CD4-positive, alpha-beta T cell treated with Interleukin-4 for 4 hours (primary cell): ENCODE measurements around the gene DCHS2.

Experiments
- DNase-seq: peaks from one replicate; pipeline ENCODE4 v3.0.0-alpha.2; 2020

DCHS2 gene

DNA sequence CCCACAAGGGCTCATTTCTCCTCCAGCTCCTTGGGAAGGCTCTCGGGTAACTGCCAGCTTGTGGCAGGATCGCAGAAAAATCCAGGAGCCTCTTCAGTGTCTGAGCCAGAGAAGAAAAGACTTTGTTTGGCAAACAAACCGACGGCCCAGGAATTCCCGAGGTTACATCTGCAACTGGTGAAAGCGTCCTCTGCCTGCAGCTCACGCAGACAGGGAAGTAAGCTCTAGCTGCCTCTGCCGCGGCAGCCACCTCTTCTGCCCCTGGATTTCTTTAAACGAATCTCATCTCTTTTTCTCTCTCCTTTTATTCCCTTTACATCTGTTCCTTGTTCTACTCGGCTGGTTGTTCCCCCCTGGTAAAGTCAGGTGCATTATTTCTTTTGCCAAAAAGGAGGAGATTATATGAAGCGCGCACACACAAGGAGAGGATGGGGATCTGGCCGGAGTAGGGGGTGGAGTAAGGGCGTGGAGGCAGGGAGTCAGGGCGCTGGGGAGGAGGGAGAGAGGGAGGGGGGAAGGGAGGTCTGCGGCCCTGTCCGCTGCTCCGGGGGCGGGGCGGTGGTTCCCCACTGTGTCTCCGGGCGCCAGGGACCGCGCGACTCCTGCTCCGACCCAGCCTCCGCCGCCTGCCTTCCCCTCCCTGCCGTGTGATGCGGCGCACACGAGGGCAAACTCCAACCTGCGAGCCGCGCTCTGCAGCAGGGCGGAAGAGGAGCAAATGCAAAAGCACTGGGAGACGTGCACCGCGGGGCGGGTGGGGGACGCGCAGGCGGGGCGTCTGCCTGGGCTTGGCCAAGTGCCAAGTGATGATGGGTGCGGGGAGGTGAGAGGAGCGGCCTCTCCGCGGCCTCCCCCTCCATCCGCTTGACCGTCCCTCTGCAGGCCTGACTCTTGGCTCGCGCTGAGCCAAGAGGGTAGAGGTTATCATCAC lies at the start of gene DCHS2:
Gene DCHS2, minus strand, starts transcription at position 459 of the 931 bp plus-strand sequence. Its CDS starts 444 bp downstream, at position 15.
- DNase-seq: no peak

DNA sequence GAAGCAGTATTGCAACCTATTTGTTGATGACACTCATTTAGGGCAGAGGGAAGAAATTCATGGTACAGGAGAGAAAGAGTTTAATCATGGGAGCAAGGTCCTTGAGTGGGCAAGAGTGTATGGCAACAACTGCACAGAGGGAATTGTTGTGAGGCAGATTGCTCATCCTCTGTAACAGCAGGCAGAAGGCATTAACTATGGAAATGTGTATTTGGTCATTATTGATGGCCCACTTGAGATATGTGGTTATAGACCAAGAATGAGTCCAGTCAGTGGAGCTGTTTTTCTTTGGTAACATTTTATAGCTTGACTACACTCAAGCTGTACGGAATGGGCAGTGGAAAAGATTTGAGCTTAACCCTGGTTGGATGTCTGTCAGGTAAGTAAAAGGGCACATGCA lies 42.7 kb upstream of the DCHS2 start:
- no peak for DNase-seq

DNA sequence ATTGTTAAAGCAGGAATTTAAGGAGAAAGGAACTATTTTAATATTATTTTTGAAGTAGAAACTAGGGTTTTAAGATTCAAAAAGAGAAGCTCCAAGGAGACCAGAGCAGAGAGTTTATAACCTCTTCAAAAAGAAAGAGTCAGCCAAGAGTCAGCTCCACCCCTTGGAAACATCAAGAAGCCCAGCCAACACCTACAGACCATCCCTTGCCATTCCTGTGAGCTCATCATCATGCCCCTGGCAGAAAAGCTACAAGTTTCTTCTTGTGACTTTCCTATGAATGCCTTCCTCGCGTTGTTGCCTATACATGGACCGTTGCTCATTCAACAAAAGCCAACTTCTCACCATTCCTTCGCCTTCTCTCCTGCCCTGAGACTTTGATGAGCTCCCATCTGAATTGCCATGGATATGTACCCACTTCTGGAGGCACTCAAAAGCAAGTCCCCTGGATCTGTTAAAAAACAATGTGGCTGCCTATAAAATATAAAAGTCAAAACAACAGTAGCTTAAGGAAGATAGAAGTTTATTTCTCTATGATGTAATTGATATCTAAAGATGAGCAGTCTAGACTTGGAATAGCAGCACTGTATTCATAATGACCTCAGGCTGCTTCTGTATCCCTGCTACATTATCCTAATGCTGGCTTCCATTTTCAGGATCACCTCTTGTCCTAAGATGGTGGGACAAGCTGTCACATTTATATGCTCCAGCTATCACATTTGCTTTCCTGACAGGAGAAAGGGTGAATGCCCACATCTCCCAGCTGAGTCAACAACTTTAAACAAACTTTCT lies 38.3 kb upstream of the DCHS2 start:
- no peak for DNase-seq

- no peak for DNase-seq
These were observed 37.3 kb upstream of the DCHS2 start for GRCh38 chr4:154528869-154529268.

GRCh38 chr4:154527308-154527707 lies 35.7 kb upstream of the DCHS2 start:
- no peak for DNase-seq

GRCh38 chr4:154526151-154526550 lies 34.6 kb upstream of the DCHS2 start:
- no peak for DNase-seq

- DNase-seq: no peak
These were observed 30.0 kb upstream of the DCHS2 start for GRCh38 chr4:154521607-154522006.

- DNase-seq: no peak
These were observed 27.6 kb upstream of the DCHS2 start for GRCh38 chr4:154519214-154519613.

- no peak for DNase-seq
These were observed 26.0 kb upstream of the DCHS2 start for GRCh38 chr4:154517591-154517990.

DNA sequence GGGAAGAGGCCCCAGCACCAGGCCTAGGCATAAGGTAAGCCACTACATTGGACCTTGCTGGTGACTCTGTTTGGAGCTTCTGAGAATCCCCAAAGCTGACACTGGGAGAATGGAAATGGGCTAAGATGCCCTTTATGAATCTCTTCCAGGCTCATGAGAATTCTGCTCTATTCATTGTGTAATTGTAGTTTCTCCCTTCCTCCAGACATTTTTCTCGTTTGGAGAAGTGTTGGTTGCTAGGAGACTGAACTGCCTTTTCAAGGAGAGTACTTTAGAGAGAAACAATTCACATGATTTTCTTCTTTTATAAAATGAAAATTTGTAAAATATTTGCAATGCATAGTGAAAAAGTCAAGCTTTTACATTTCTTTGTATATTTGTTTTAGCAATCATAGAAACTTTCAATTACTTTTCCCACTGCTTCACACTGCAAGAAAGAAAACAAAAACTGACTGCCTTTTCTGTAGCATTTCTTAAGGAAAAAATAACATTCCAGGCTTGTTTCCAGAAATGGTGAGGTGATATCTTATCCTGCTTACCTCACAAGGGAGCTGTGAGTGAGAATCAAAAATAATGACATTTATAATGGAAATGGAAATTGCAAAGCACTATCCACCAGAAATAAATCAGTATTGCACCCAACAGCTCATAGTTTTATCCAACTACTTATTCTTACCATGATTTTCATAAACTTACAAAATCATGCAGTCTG lies 24.9 kb upstream of the DCHS2 start:
- no peak for DNase-seq

GRCh38 chr4:154511981-154512380 lies 20.4 kb upstream of the DCHS2 start:
- no peak for DNase-seq

DNA sequence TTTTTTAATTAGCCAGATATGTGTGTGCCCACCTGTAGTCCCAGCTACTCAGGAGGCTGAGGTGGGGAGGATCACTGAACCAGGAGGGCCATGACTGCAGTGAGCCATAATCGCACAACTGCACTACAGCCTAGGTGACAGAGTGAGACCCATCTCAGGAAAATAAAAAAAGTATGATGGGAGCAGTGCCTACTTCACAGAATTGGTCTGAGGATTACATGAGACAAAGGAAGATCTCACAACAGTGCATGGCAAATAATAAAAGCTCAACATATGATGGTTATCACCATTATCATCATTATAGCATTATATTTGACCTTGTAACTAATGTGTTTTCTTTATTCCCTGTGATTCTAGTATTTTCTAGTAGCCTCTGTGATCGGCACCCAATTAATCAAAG lies 19.9 kb upstream of the DCHS2 start:
- DNase-seq: no peak

- DNase-seq: no peak
These were observed 15.6 kb upstream of the DCHS2 start for GRCh38 chr4:154507156-154507555.

DNA sequence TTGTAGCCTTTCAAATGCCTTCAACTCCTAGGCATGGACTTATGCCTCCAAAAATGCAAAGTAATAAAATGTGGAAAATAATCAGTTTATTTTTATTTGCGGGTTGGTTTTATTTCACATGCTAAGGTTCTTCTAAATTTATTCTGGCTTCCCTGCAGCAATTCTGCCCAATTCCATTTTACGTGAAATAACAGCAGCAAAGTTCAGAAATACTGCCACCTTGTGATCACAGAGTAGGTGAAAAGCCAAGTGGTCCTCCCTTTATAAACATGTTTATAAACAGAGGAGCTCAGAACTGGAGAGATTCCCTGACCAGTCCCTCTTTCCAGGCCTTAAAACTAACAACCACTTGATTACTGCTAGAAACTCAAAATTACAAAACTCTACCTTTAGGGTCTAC lies 14.7 kb upstream of the DCHS2 start:
- DNase-seq: no peak

DNA sequence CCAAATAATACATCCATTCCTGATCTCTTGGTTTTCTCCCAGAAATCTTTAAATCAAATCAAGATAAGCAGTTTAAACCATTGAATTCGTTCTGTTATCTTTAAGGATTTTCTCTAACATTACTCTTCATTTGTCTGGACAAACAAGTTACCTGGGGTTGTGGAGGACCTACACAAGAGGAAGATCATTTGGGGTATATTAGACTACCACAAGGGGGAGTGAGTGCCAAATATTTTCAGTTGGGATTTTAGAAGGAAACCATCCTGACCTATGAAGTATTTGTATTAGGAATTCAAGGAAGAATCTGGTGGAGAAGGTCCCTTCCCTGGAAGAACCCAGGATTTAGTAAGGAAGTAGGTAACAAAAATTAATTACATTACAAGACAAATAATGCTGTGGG lies 12.0 kb upstream of the DCHS2 start:
- DNase-seq: no peak

DNA sequence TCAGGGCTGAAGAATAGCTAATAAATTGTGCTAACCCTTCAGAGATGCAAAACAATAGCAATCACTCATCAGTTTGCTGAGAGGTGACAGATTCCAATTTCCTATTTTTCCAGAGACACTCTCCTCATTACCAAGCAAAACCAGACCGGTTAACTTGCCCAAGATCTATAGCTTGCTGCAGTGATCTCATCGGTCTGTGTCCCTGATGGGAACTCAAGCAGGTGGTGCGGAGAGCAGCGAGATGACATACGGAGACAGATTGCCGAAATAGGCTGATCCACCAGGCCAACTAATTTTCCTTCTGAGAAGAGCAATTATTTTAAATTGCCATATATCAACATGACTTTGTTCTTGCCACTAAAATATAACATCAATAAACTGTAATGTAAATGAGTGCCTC lies 10.5 kb upstream of the DCHS2 start:
- DNase-seq: no peak

GRCh38 chr4:154497889-154498288 lies 6.3 kb upstream of the DCHS2 start:
- no peak for DNase-seq

DNA sequence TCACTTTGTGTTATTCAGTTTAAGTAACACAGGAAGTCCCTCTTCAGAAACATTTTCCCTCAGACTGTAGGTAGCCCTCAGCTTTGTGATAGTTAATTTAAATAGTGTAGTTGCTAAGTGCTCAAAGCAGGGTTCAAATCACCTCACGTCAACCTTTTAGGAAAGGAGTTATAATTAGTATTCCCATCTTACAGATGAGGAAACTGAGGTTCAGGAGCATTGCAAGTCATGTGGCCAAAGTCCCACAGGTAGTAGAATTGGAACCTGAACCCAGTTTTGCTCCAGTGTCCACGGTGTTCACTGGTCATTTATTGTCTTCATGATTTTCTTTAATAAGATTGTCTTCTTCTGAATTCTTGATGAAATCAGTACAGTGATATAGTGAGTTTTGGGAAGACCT lies 4.3 kb upstream of the DCHS2 start:
- no peak for DNase-seq

- DNase-seq: no peak
These were observed 689 bp upstream of the DCHS2 start for GRCh38 chr4:154492288-154492687.

DNA sequence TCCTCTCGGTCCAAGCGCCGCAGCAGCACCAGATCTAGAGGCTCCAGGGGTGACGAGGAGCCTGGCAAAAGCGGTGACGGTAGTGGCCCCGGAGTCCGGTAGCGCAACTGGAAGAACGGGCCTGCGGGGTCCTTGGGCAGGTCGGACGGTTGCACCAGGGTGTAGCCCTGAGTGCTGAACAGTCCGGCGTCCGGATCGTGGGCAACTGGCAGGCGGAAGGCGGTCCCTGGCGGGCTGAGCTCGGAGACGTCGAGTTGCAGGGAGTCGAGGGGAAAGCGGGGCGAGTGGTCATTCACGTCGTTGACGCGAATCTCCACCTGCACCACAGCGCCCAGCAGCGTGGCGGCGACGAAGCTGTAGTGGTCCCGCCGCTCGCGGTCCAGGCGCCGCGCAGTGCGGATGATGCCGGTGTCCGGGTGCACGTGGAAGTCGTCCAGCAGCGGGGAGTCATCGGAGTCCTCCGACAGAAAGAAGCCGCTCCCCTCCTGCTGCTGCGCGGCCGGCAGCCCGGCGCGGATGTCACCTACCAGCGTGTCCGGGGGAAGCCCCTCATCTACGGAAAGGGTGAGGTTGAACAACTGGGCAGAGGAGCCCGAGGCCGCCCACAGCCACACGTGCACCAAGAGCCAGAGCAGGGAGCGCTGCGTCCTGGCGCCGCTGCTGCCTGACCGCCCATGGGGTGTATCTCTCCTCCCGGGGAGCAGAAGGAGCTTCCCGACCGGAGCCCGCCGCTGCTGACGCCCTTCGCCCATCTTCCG lies 837 bp downstream of the DCHS2 start:
- DNase-seq: no peak

DNA sequence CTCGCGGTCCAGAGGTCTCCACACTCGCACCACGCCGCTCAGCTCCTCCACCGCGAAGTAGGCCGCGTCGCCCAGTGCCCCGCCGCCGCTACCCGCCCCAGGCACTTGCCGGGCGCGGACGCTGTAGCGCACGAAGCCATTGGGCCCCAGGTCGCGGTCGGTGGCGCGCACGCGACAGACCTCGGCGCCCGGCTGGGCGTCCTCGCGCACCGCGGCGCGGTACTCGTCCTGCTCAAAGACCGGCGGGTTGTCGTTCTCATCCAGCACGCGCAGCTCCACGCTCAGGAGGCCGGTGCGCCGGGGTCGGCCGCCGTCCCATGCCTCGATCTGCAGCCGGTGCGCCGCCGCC lies 1.4 kb downstream of the DCHS2 start:
- no peak for DNase-seq

DNA sequence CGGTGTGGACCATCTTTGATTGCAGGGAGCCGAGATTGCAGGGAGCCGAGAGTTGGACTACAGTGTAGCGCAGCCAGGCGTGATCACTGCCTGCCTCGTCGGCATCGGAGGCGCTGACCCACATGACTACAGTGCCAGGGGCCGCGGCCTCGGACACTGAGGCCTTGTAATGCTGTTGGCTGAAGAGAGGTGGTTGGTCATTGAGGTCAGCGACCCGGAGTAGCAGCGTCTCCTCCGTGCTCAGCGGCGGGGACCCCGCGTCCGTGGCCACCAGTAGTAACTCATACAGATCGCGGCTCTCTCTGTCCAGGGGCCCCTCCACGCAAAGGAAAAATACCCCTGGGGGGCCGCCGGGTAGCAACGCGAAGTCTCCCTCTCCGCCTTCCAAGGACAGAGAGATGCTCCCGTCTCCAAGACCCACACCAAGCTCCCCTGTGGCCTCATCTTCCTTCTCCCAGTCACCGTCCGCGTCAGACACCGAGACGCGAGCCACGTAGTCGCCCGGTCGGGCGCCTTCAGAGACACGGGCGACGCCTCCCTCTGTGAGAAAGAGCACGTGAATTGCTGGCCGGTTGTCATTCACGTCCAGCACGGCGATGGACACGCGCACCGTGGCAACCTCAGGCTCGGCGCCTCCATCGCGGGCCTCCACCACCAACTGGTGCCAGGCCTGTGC lies 1.9 kb downstream of the DCHS2 start:
- DNase-seq: no peak
